Right renal cortex interstitium (tissue), 3 donors: ENCODE results near the gene IGF1R. TPM values are rescaled to one million over a fixed set of nuclear protein-coding genes. Genes with fewer than 3 reads are reported as not detected.
"Not testable (repeated sequence)": the region's sequence is repeated elsewhere in the genome, so short reads cannot be mapped to it uniquely, and the experiment has no call there.

Experiments used
- DNase-seq, 3 donors: peaks; one replicate each; pipeline ENCODE4 v3.0.0-alpha.2; 2013; ENCODE audit warnings: low read depth in 3 of 3, low spot score in 2 of 3
- polyA plus RNA-seq, 3 donors: library from polyadenylated mRNA; unstranded; fragments of 120-200 nt; gene quantifications; one replicate each; pipeline ENCODE4 v1.2.1, GENCODE V29; 2013; ENCODE audit not compliant: insufficient read length in 3 of 3

IGF1R gene
- polyA plus RNA-seq, 3 donors, result 41.7 to 48.8 (median 44.0) TPM

DNA sequence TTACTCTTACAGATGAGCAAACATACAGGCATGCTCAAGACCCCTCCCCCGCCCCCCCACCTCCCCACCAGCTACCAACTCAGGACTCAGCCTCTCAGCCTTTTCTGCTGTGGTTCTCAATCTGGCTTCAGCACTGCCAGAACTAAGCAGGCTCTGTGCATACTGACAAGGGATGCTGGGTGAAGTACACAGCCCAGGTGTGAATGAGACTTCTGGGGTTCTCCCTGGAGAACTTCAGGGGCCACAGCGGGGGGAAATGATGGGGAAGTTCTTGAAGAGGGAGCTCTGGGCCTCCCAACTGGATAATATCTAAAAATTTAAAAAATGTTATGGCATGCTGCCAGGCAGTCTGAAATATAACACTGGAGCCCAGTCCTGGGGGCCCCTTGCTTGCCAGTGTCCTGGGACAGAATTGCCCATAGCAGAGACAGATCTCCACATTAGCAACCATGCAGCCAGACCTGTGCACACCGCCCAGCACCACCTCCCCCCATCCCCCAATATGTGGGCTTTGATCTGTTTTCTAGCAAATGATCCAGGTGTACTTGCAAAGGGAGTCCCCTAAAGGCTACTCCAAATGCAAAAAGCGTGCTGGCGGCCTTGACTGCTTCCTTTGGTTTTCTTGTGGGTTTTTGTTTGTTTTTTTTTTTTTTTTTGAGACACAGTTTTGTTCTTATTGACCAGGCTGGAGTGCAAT, 317.9 kb downstream of the IGF1R start:
- no peak for DNase-seq

DNA sequence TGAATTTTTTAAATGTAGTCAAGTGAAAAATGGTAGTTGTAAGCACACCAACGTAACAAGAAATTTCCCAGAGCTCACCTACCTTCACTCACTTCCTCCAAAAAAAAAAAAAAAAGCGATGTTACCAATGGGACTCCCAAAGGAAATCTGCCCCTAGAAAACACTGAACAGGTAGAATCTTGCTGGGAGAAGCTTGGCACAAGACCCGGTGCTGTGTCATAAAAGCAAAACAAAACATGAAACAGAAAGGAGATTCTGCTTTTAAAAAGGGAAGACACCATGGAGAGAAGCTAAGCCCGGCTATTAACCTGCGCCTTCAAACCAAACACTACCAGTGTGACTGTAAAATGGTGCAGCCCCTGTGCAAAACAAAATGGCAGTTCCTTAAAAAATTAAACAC, 318.8 kb downstream of the IGF1R start:
- DNase-seq, result no peak

- no peak for DNase-seq
Measured at GRCh38 chr15:98967916-98968315, 319.6 kb downstream of the IGF1R start.

DNA sequence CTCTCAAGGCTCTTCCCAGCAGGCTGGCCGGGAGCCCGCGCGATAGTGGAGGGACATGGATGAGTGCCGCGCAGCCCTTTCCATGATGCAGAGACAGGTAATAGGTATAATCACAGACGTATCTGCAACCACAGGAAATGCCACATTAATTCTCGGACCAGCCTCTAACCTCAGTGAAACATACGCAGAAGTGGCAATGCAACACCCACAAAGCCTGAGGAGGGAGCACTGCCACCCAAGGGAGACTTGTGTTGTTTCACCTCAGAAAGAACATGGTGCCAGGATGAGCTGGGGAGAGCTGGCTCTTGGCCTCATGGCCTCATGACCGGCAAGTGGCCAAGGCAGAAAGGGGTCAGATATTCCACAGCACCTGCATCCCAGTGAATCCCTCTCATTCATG, 320.2 kb downstream of the IGF1R start:
- DNase-seq, result no peak

DNA sequence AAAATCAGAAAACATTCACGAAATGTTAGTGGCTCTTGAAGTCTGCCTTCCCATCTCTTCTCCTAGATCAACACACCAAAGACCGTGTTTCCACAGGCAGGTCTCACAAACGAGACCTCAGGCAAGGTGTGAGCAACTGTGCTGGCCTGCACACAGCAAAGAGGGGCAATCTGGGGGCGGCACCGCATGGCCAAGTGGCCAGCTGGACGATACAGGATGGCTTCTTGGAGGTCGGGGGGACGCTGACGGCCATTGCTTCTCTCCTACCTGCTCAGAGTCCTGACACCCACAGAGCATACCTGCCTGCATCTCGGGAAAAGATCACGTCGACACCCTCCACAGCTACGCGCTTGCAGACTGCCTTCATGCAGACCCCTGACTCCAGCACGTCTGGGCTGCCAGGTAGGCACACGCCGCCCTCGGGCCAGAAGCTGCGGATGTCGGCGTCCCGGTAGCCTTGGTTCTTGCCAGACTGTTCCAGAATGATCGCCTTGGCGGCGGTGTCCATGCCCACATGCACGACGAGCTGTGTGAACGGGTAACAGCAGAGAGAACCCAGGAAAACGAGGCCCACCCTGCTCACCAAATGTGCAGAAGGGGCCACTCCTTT, 320.9 kb downstream of the IGF1R start:
- no peak for DNase-seq

DNA sequence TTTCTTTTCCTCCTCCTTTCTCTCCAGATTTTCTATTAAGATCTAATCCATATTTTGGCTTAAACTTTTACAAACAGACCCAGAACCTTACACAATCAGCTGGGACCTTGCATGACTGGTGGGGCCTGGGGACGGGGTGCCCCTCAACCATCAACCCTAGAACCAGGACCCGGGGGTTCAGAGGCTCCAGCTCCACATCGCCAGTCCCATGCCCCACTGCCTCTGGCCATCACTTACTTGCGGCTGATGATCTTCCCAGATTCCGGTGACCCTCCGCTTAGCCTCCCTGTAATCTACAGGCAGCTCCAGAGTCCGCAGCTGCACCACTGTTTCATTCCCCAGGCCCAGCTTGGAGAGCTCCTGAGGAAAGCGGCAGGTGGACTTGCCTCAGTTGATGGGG, 322.5 kb downstream of the IGF1R start:
- DNase-seq, result no peak

GRCh38 chr15:98976500-98976899, 328.2 kb downstream of the IGF1R start:
- DNase-seq, result no peak

- DNase-seq, result no peak
Measured at GRCh38 chr15:98977441-98977840, 329.1 kb downstream of the IGF1R start.

DNA sequence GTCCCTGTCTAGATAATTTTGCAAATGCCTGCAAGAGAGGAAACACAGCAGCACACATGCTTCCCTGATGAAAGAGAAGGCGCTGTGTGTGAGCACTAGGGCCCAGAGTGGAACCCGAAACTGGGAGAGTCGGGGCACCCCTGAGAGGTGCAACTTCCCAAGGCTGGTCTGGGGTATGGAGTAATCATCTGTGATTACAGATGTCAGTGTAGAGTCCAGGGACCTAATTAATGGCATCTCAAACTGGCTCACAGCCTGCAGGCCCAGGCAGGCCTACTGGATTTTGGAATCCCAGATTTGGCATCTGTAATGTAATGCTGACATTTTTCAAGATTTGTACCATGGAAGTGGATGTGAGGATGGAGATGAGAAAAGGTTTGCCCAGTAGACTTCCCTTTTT, 329.8 kb downstream of the IGF1R start:
- no peak for DNase-seq

- DNase-seq, result no peak
Measured at GRCh38 chr15:98980899-98981228, 332.5 kb downstream of the IGF1R start.

DNA sequence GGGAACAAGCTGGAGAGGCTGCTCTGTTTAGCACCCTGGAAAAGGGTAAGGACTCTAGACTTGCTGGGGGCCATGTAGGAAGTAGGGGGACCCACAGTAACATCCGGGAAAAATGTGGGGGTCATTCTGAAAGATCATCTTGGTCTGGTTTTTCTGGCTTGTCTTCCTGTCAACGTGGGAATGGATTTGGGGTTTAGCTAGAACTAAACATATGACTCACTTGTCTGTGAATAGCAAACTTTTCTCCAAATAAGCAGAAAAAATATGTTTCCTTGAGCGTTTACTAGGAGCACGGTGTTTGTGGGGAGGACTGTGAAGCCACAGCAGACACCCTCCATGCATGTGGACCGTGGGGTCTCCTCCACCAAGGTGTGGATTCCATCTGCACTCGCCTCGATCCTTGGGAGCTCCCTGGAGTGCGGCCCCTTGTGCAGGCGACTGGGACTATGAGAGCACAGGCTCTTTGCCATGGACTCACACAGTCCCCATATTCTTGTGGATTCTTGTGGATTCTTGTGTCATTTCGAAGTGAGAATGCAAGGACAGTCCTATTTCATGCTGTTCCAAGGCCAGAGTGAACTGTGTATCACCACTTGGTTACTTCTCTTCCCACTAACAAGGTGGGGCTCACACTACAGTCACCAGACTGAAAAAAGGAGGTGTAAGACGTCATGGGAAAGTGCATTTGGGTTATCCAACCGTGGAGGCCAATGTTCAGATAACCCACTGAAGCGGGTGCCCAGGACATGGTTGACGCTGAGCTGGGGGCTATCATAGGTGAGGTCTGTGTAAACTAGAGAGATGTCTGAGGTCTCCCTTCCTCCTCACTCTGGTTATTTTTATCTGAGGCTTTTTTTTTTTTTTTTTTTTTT, 333.7 kb downstream of the IGF1R start:
- no peak for DNase-seq

GRCh38 chr15:98983334-98983733, 335.0 kb downstream of the IGF1R start:
- DNase-seq, result no peak

GRCh38 chr15:98986281-98986680, 337.9 kb downstream of the IGF1R start:
- no peak for DNase-seq

GRCh38 chr15:98994892-98995291, 346.6 kb downstream of the IGF1R start:
- no peak for DNase-seq

DNA sequence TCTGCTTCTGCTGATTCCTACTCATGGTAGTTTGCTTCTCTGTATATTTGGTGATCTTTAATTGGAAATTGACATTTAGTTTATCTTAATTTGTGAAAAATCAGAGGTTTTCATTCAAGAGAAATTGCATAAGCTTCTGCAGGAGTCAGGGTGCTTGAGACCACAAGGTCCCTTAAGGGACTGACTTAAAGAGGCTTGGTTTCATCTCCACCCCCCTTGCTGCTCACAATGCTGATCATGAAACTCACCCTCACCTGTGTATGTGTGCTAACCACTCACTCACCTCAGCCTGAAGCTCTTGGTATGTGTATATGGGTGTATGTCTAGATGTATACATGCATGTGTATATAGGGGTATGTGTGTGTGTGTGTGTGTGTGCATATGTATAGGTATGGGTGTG, 347.8 kb downstream of the IGF1R start:
- no peak for DNase-seq

DNA sequence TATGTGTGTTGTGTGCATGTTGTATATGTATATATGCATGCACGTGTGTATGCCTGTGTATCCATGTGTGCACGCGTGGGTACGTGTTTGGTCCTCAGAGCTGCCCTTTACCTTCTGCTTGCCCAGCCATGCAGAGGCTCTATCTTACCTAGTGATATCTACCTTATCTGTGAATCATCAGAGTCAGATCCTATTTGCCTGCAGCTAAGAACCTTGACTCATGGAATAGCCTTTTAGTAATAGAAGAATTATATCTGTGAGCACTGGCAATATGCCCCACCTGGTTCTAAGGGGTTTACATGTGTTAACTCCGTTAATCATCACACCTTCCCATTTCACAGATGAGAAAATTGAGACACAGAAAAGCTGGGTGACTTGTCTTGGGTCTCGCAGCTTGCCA, 348.3 kb downstream of the IGF1R start:
- DNase-seq, result no peak

- no peak for DNase-seq
Measured at GRCh38 chr15:98997312-98997711, 349.0 kb downstream of the IGF1R start.

DNA sequence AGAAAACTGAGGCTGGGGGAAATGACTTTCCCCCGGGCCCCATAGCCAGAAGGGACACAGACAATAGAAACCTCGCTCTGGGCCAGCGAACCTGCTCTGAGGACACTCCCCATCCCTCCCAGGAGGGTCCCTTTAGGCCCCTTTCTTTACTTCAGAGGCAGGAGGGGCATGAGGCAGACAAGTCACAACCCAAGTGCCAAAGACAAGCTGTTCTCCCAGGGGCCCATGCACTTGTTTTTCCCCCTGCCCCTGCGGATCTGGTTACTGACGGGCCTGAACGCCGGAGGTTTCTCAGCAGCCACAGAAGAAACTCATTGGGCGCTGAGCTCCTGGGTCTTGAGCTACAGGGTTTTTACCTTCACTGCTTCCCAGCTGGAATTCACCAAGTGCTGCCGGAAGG, 349.4 kb downstream of the IGF1R start:
- DNase-seq, result no peak

GRCh38 chr15:98998279-98998678, 349.9 kb downstream of the IGF1R start:
- no peak for DNase-seq

DNA sequence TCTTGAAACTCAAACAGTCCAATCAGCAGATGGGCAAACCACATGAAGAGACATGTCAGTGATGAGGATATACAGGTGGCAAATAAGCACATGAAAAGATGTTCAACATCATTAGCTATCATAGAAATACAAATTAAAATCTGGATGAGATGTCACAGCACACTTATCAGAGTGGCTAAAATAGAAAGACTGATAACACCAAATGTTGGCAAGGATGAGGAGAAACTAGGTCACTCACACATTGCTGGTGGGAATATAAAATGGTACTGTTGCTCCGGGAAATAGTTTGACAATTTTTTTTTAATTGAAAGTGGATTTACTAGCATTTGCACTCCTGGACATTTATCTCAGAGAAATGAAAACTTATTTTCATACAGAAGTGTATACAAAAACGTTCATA, 350.9 kb downstream of the IGF1R start:
- no peak for DNase-seq

- no peak for DNase-seq
Measured at GRCh38 chr15:99002226-99002625, 353.9 kb downstream of the IGF1R start.

DNA sequence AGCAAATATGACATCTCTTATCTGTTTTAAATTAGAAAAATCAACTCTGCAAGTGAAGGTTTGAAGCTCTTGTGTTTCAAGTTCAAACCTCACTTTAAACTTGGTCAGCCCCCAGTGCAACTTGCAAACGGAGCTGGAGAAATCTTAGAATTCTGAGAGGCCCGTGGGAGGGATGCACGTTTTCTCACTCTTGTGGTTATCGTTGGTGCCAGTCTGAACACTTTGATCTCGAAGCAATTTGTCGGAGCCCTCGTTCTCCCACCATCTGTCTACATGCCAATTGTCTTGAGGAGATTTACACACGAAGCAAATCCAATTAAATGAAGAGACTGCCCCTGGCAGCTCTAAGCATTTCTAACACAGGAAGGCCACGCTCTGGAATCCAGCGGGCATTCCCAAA, 355.0 kb downstream of the IGF1R start:
- not testable (repeated sequence) for DNase-seq
